Activated T-helper 1 cell treated with anti-CD3 and anti-CD28 coated beads, Interleukin-12 subunit alpha, Interleukin-12 subunit beta, Interleukin-2, Interleukin-4 antibody, amounts not matched to agents 30 ng/mL and 10 ng/mL and 1 ng/mL, durations not matched to agents 14 hours and 24 hours and 36 hours (primary cell): Measurements from ENCODE around the gene DGCR6. TPM values are rescaled to one million over a fixed set of nuclear protein-coding genes. Genes with fewer than 3 reads are reported as not detected.
A peak's percentile ranks its signal among the peaks of the same experiment; 100 is the strongest.
"Not testable (repeated sequence)": the region's sequence is repeated elsewhere in the genome, so short reads cannot be mapped to it uniquely, and the experiment has no call there.

Source experiments
- DNase-seq: peaks from one replicate; pipeline ENCODE4 v3.0.0; 2021; ENCODE audit warnings: low spot score
- H3K27ac Mint-ChIP-seq: one replicate; pipeline ENCODE4 v1.8.0; 2021; ENCODE audit warnings: mild to moderate bottlenecking, mixed read lengths
- H3K27me3 Mint-ChIP-seq: one replicate; pipeline ENCODE4 v1.8.0; 2022; ENCODE audit warnings: mild to moderate bottlenecking, moderate library complexity, mixed read lengths; ENCODE audit not compliant: insufficient read depth
- H3K36me3 Mint-ChIP-seq: one replicate; pipeline ENCODE4 v1.8.0; 2021; ENCODE audit warnings: low read depth, mixed read lengths
- H3K4me1 Mint-ChIP-seq: one replicate; pipeline ENCODE4 v1.8.0; 2021; ENCODE audit warnings: low read depth, mixed read lengths
- H3K4me3 Mint-ChIP-seq: one replicate; pipeline ENCODE4 v1.8.0; 2021; ENCODE audit warnings: mild to moderate bottlenecking, moderate library complexity, mixed read lengths
- H3K9me3 Mint-ChIP-seq: one replicate; pipeline ENCODE4 v1.8.0; 2021; ENCODE audit warnings: mixed read lengths
- intact Hi-C: fragments of 100-400 bp; cut with micrococcal nuclease; formaldehyde crosslinking; loops from one replicate; pipeline ENCODE4 v1.15.1; 2024
- total RNA-seq: library from RNA; stranded (reverse); gene quantifications from 2 replicates; pipeline ENCODE4 v1.2.3, GENCODE V29; 2022

Gene DGCR6
- total RNA-seq, 1 donor from 2014 or later = 1.1 TPM

- H3K27ac Mint-ChIP-seq, DNase-seq, H3K4me3 Mint-ChIP-seq, intact Hi-C loops, H3K4me1 Mint-ChIP-seq, H3K9me3 Mint-ChIP-seq, H3K36me3 Mint-ChIP-seq, H3K27me3 Mint-ChIP-seq: not testable (repeated sequence)
Observed at GRCh38 chr22:18947105-18947504, 41.0 kb downstream of the DGCR6 start.

DNA sequence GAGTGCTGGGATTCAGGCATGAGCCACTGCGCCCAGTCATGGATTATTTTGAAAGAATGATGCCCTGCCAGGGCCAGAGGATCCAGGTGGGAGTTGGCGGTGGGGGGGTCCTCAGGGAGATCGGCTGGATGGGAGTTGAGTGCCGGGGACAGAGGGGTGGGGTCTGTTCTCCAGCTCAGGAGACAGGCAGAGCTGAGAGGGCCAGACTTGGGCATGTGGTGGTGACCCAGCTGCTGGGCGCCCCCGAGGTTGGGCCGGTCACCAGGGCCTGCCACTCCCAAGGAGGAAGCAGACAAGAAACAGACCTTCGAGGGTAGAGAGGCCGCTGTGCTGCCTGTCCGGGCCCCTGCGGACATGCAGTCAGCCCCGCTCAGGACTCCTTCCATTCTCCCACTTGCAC, 41.8 kb downstream of the DGCR6 start:
- H3K4me3 Mint-ChIP-seq = no peak overlapping the region
- H3K4me1 Mint-ChIP-seq = no peaks in the 10 kb centered on the region
- intact Hi-C loops = no loop called here
- H3K27ac Mint-ChIP-seq = no peak overlapping the region
- DNase-seq = no peak
- H3K27me3 Mint-ChIP-seq = peaks cover 2% of the 10 kb centered on the region
- no peaks in the 10 kb centered on the region for H3K9me3 Mint-ChIP-seq
- no peaks in the 10 kb centered on the region for H3K36me3 Mint-ChIP-seq

- DNase-seq = no peak
- no peaks in the 10 kb centered on the region for H3K9me3 Mint-ChIP-seq
- no peaks in the 10 kb centered on the region for H3K4me1 Mint-ChIP-seq
- no peak overlapping the region for H3K4me3 Mint-ChIP-seq
- H3K27ac Mint-ChIP-seq = no peak overlapping the region
- H3K27me3 Mint-ChIP-seq = peaks cover 2% of the 10 kb centered on the region
- intact Hi-C loops = no loop called here
- H3K36me3 Mint-ChIP-seq = no peaks in the 10 kb centered on the region
Observed at GRCh38 chr22:18950141-18950540, 44.0 kb downstream of the DGCR6 start.

DNA sequence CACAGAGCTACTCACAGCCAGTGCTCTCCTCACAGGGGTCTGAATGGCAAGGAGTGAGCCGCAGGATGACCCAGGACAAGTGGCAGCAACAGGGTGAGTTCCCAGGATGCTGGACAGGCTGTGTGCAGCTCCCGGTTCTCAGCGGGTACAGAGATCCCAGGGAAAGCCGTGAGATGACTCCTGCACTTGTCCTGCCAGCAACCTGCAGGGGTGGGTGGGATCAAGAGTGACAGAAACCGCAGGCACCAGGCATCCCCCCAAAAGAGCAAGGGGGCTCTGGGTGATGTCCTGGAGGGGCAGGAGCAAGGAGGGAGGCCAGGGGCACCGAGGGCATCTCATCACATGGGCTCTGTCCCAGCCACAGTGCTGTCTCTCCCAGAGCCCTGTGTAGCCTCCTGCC, 45.9 kb downstream of the DGCR6 start:
- H3K9me3 Mint-ChIP-seq = no peaks in the 10 kb centered on the region
- no peaks in the 10 kb centered on the region for H3K4me1 Mint-ChIP-seq
- H3K4me3 Mint-ChIP-seq = no peak overlapping the region
- intact Hi-C loops = no loop called here
- H3K27me3 Mint-ChIP-seq = peaks cover 2% of the 10 kb centered on the region
- H3K36me3 Mint-ChIP-seq = no peaks in the 10 kb centered on the region
- H3K27ac Mint-ChIP-seq = no peak overlapping the region
- no peak for DNase-seq

- H3K9me3 Mint-ChIP-seq, H3K27me3 Mint-ChIP-seq, intact Hi-C loops, H3K4me3 Mint-ChIP-seq, H3K4me1 Mint-ChIP-seq, H3K36me3 Mint-ChIP-seq, DNase-seq, H3K27ac Mint-ChIP-seq: not testable (repeated sequence)
Observed at GRCh38 chr22:18953128-18953527, 47.0 kb downstream of the DGCR6 start.

GRCh38 chr22:18954303-18954989, 48.3 kb downstream of the DGCR6 start:
- not testable (repeated sequence) for H3K4me3 Mint-ChIP-seq

DNA sequence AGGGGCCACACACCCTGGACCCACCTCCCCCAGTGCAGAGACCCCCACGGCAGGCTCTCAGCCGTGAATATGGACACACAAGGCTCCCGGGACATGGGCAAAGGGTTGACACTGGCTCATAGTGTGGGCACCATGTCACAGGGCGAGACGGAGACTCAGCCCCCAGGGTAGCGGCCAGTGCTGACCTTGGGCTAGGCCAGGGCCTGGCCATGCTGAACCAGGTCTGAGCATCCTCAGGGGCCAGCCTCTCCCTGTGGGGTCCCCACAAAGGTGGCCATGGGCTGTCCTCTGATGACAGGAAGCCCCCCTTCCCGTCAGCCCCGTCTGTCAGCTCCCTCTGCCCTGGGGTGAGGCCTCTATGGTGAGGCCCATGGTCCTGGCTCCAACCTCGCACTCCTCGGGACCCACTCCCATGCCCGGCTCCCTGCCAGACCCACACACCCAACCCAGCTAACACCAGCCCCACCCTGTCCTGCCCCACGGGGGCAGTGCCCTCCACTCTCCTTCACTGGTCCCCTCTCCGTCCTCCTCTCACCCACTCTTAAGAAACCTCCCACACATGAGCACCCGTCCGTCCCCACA, 49.0 kb downstream of the DGCR6 start:
- H3K36me3 Mint-ChIP-seq = no peaks in the 10 kb centered on the region
- H3K4me1 Mint-ChIP-seq = no peaks in the 10 kb centered on the region
- no peak for DNase-seq
- intact Hi-C loops = loop anchor here (1.0 kb wide), 1 partner anchor 675 kb away; no protein-coding TSS in a partner anchor
- no peaks in the 10 kb centered on the region for H3K9me3 Mint-ChIP-seq
- no peaks in the 10 kb centered on the region for H3K27me3 Mint-ChIP-seq
- H3K27ac Mint-ChIP-seq = no peak overlapping the region
- H3K4me3 Mint-ChIP-seq = no peak overlapping the region

More at GRCh38 chr22:18954303-18954989, 48.3 kb downstream of the DGCR6 start:
- peak; percentile 31 for DNase-seq
- intact Hi-C loops = loop anchor here (1.0 kb wide), 1 partner anchor 676 kb away; no protein-coding TSS in a partner anchor
- not testable (repeated sequence) for H3K36me3 Mint-ChIP-seq, H3K27me3 Mint-ChIP-seq, H3K27ac Mint-ChIP-seq, H3K4me1 Mint-ChIP-seq, H3K9me3 Mint-ChIP-seq

DNA sequence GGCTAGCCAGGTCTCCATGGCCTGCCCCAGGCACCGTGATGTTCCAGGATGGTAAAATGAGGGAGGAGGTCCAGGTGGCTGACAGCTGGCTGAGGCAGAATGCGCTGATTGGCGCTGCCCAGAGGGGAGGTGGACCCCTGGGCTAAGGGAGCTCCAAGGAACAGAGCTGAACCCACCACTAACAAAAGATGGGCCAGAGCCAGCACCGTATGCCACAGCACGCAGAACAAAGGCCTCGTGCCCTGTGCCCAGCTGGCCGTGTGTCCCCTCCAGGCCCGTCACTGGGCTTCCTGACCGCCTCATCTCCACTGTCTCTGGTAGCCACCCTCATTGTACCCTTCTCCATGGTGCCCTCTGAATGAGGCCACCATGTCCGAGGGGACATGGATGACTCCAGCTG, 49.6 kb downstream of the DGCR6 start:
- no peak overlapping the region for H3K27ac Mint-ChIP-seq
- intact Hi-C loops = no loop called here
- no peaks in the 10 kb centered on the region for H3K27me3 Mint-ChIP-seq
- H3K9me3 Mint-ChIP-seq = no peaks in the 10 kb centered on the region
- H3K4me3 Mint-ChIP-seq = no peak overlapping the region
- no peaks in the 10 kb centered on the region for H3K36me3 Mint-ChIP-seq
- no peaks in the 10 kb centered on the region for H3K4me1 Mint-ChIP-seq
- no peak for DNase-seq

- H3K9me3 Mint-ChIP-seq, H3K27me3 Mint-ChIP-seq, intact Hi-C loops, DNase-seq, H3K4me1 Mint-ChIP-seq, H3K27ac Mint-ChIP-seq, H3K36me3 Mint-ChIP-seq, H3K4me3 Mint-ChIP-seq: not testable (repeated sequence)
Observed at GRCh38 chr22:18956121-18956895, 50.2 kb downstream of the DGCR6 start.

GRCh38 chr22:18956956-18957355, 50.8 kb downstream of the DGCR6 start:
- H3K9me3 Mint-ChIP-seq, H3K4me1 Mint-ChIP-seq, DNase-seq, H3K27me3 Mint-ChIP-seq, H3K4me3 Mint-ChIP-seq, H3K36me3 Mint-ChIP-seq, H3K27ac Mint-ChIP-seq, intact Hi-C loops: not testable (repeated sequence)

DNA sequence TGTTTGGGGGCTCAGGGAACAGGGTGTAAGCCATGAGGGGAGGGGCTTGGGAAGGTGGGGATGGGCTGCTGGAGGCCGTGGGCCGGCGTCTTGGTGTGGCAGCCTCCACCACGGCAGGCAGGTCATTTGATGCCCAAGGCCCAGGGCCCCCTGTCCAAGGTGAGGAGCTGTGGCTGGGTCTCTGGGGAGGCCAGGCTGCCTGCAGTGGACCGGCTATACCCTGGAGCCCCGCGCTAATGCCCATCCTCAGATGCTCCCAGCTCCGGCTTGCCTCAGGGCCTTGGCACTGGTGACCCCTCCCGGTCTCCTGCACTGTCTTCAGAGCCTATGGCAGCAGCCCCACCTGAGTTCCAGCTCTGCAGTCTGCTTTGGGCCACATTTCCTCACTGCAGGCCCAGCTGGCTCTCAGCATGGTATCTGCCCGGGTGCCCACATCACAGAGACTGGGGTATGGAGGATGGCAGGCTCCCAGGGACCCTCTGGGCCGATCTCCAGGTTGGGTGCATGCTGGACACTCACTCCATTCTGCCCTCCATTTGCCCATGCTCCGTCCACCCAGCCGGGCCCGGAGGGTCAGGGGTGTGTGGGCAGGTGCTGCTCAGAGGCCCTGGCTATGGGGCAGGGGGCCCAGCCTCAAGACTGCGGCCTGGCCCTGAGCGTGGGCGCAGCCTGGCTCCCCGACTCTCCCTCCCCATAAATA, 51.7 kb downstream of the DGCR6 start:
- H3K36me3 Mint-ChIP-seq, H3K4me3 Mint-ChIP-seq, DNase-seq, H3K4me1 Mint-ChIP-seq, intact Hi-C loops, H3K9me3 Mint-ChIP-seq, H3K27me3 Mint-ChIP-seq, H3K27ac Mint-ChIP-seq: not testable (repeated sequence)

- H3K4me1 Mint-ChIP-seq, intact Hi-C loops: not testable (repeated sequence)
Observed at GRCh38 chr22:18958321-18958705, 52.2 kb downstream of the DGCR6 start.

DNA sequence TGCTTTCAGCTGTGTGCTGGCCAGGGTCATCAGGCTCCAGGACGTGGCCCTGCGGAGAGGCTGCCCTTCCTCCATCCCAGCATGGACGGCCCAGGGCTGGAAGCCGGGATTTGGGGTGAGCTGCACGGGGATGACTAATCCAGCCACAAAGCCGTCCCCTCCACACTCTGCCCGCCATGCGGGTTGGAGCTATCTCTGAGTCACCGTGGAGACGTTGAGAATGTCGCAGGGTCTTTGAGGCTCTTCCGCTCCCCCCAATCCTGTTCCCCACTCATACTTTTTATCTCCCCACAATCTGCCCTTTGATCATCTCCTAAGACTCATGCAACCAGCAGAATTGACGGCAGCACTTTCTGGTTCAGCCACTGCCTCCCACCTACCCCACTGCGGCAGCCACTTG, 52.6 kb downstream of the DGCR6 start:
- intact Hi-C loops, H3K9me3 Mint-ChIP-seq, H3K27ac Mint-ChIP-seq, H3K4me3 Mint-ChIP-seq, DNase-seq, H3K27me3 Mint-ChIP-seq, H3K36me3 Mint-ChIP-seq, H3K4me1 Mint-ChIP-seq: not testable (repeated sequence)

More at GRCh38 chr22:18958321-18958705, 52.2 kb downstream of the DGCR6 start:
- not testable (repeated sequence) for H3K36me3 Mint-ChIP-seq, H3K27ac Mint-ChIP-seq, DNase-seq, H3K27me3 Mint-ChIP-seq, H3K4me3 Mint-ChIP-seq, H3K9me3 Mint-ChIP-seq
